Mesenchymal stem cell (in vitro differentiated cells and primary cell): ENCODE results near the gene TMCO4.

ENCODE experiments used
- DNase-seq: peaks from one replicate; pipeline ENCODE4 v3.0.0-alpha.2; 2013
- H2AFZ ChIP-seq: one replicate; pipeline ENCODE4 v1.6.1; 2013; ENCODE audit warnings: low read depth, mild to moderate bottlenecking, control low read depth, inconsistent platforms, low read length, moderate library complexity
- H2AK5ac ChIP-seq: 2 replicates; pipeline ENCODE4 v1.6.1; 2013; ENCODE audit warnings: low read length, moderate library complexity, mild to moderate bottlenecking, inconsistent platforms; ENCODE audit not compliant: severe bottlenecking
- H2BK120ac ChIP-seq: one replicate; pipeline ENCODE4 v1.6.1; 2013; ENCODE audit warnings: low read depth, mild to moderate bottlenecking, inconsistent platforms, low read length, moderate library complexity
- H2BK12ac ChIP-seq, 2 experiments: one replicate each; pipeline ENCODE4 v1.6.1; 2013; ENCODE audit warnings: inconsistent platforms in 2 of 2, low read length in 2 of 2, mild to moderate bottlenecking in 2 of 2, moderate library complexity in 2 of 2, control low read depth in 1 of 2
- H2BK15ac ChIP-seq: one replicate; pipeline ENCODE4 v1.6.1; 2013; ENCODE audit warnings: mild to moderate bottlenecking, low read depth, inconsistent platforms; ENCODE audit not compliant: poor library complexity, severe bottlenecking
- H2BK5ac ChIP-seq: 2 replicates; pipeline ENCODE4 v1.6.1; 2013; ENCODE audit warnings: low read depth, mild to moderate bottlenecking, low read length, control low read depth, inconsistent platforms; ENCODE audit not compliant: poor library complexity, severe bottlenecking
- H3K14ac ChIP-seq, 2 experiments: one replicate each; pipeline ENCODE4 v1.6.1; 2013; ENCODE audit warnings: inconsistent platforms in 2 of 2, low read length in 2 of 2, control low read depth in 1 of 2, mild to moderate bottlenecking in 1 of 2, moderate library complexity in 1 of 2
- H3K18ac ChIP-seq, 2 experiments: one replicate each; pipeline ENCODE4 v1.6.1; 2013; ENCODE audit warnings: inconsistent platforms in 2 of 2, low read length in 2 of 2, control low read depth in 1 of 2, low read depth in 1 of 2, mild to moderate bottlenecking in 1 of 2
- H3K23ac ChIP-seq, 2 experiments: one replicate each; pipeline ENCODE4 v1.6.1; 2013; ENCODE audit warnings: inconsistent platforms in 2 of 2, low read length in 2 of 2, mild to moderate bottlenecking in 2 of 2, moderate library complexity in 2 of 2, control low read depth in 1 of 2
- H3K27ac ChIP-seq: 2 replicates; pipeline ENCODE4 v1.5.1; 2013; ENCODE audit warnings: mild to moderate bottlenecking, moderate library complexity, low read length, control low read depth, inconsistent platforms; ENCODE audit not compliant: poor library complexity, severe bottlenecking
- H3K27me3 ChIP-seq, 2 experiments: 2 replicates each; pipeline versions ENCODE4 v1.6.1 to v1.7.0; 2013; ENCODE audit warnings: low read length in 2 of 2, mild to moderate bottlenecking in 2 of 2, moderate library complexity in 2 of 2, control low read depth in 1 of 2, inconsistent platforms in 1 of 2; ENCODE audit not compliant: control insufficient read depth in 1 of 2, insufficient read depth in 1 of 2
- H3K36me3 ChIP-seq, 2 experiments: 2 replicates each; pipeline versions ENCODE4 v1.6.1 to v1.7.0; 2013; ENCODE audit warnings: low read length in 2 of 2, control low read depth in 1 of 2, inconsistent platforms in 1 of 2, low read depth in 1 of 2, mild to moderate bottlenecking in 1 of 2; ENCODE audit not compliant: insufficient read depth in 2 of 2, control insufficient read depth in 1 of 2
- H3K4ac ChIP-seq, 2 experiments: one replicate each; pipeline ENCODE4 v1.6.1; 2013; ENCODE audit warnings: inconsistent platforms in 2 of 2, low read length in 2 of 2, mild to moderate bottlenecking in 2 of 2, moderate library complexity in 2 of 2, control low read depth in 1 of 2, low read depth in 1 of 2
- H3K4me1 ChIP-seq: 2 replicates; pipeline ENCODE4 v1.6.1; 2013; ENCODE audit warnings: low read depth, low read length, control low read depth; ENCODE audit not compliant: control insufficient read depth, insufficient read depth
- H3K4me2 ChIP-seq: 2 replicates; pipeline ENCODE4 v1.6.1; 2013; ENCODE audit warnings: low read length, mild to moderate bottlenecking, inconsistent platforms; ENCODE audit not compliant: poor library complexity, severe bottlenecking
- H3K4me3 ChIP-seq, 2 experiments: 2 replicates each; pipeline versions ENCODE4 v1.5.1 to v1.7.0; 2013; ENCODE audit warnings: low read length in 2 of 2, mild to moderate bottlenecking in 2 of 2, control low read depth in 1 of 2, low read depth in 1 of 2; ENCODE audit not compliant: insufficient read depth in 1 of 2
- H3K79me1 ChIP-seq: replicated peaks from 2 replicates; pipeline ENCODE4 v1.6.1; 2013; ENCODE audit warnings: mild to moderate bottlenecking, control low read depth, low read length, inconsistent platforms; ENCODE audit not compliant: poor library complexity, severe bottlenecking
- H3K9ac ChIP-seq: 2 replicates; pipeline ENCODE4 v1.7.0; 2013; ENCODE audit warnings: mild to moderate bottlenecking, low read length, moderate library complexity
- H3K9me3 ChIP-seq: 2 replicates; pipeline ENCODE4 v1.7.0; 2013; ENCODE audit warnings: mild to moderate bottlenecking, low read length; ENCODE audit not compliant: control insufficient read depth
- H4K8ac ChIP-seq: one replicate; pipeline ENCODE4 v1.6.1; 2013; ENCODE audit warnings: inconsistent platforms, mild to moderate bottlenecking, low read length, moderate library complexity
- H4K91ac ChIP-seq: one replicate; pipeline ENCODE4 v1.6.1; 2013; ENCODE audit warnings: mild to moderate bottlenecking, low read length, inconsistent platforms
- WGBS: methylation state at CpG from one replicate; pipeline ENCODE4 v1.1.7; 2013; ENCODE audit warnings: mixed read lengths; 5-methylcytosine and 5-hydroxymethylcytosine counted together

Gene TMCO4

DNA sequence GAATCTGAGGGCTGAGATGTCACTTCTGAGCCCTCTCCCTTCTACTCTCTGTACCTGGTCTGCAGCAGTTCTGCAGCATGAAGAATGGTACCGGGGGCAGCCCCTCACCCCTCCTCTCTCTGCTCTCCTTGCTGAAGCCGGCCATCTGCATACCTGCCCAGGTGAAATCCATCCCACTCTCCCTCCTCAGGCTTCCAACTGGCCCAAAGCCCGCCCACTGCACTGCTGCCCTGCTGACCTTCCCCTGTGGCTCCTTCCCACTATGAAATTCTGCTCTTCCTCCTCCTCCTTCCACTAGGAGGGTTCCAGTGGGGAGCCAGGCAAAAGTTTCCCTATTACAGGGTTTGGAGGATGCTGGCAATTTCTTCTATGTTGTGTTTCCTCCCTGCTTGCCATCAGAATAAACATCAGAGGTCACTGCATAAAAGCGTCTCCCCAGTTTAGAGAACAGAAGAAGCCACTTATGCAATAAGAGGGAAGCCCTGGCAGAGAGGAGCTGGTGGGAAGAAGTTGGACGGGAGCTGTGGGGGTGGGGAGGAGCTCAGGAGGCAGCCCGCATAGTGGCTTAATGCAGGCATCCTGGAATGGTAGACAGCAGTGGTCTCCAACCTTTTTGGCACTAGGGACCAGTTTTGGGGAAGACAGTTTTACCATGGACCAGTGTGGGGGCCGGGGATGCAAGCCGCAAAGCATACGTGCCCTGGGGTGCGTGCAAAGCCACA is 30.3 kb downstream of the TMCO4 start:
- H3K36me3 ChIP-seq: peaks cover 19 to 25% of the 10 kb centered on the region in 2 experiments
- no peak overlapping the region for H2BK12ac ChIP-seq
- no peak overlapping the region for H2AK5ac ChIP-seq
- DNase-seq: peak; percentile 8
- peak overlapping the region in 1 of 2 experiments; percentile 18 for H3K14ac ChIP-seq
- H3K27ac ChIP-seq: peak overlapping the region; percentile 73
- H2BK15ac ChIP-seq: no peak overlapping the region
- H4K91ac ChIP-seq: no peak overlapping the region
- H3K4ac ChIP-seq: no peak overlapping the region
- peak overlapping the region in 1 of 2 experiments; percentile 14 for H3K18ac ChIP-seq
- H4K8ac ChIP-seq: no peak overlapping the region
- no peaks in the 10 kb centered on the region for H3K79me1 ChIP-seq
- no peak overlapping the region for H2BK120ac ChIP-seq
- no peak overlapping the region for H3K23ac ChIP-seq
- no peak overlapping the region for H2AFZ ChIP-seq
- no peak overlapping the region for H3K4me2 ChIP-seq
- no peak overlapping the region for H3K9ac ChIP-seq
- WGBS: 77% methylated on average over 10 of the region's 10 CpGs
- H3K4me1 ChIP-seq: peaks cover 34% of the 10 kb centered on the region
- no peaks in the 10 kb centered on the region for H3K9me3 ChIP-seq
- H3K4me3 ChIP-seq: no peak overlapping the region
- H2BK5ac ChIP-seq: no peak overlapping the region
- H3K27me3 ChIP-seq: no peaks in the 10 kb centered on the region

DNA sequence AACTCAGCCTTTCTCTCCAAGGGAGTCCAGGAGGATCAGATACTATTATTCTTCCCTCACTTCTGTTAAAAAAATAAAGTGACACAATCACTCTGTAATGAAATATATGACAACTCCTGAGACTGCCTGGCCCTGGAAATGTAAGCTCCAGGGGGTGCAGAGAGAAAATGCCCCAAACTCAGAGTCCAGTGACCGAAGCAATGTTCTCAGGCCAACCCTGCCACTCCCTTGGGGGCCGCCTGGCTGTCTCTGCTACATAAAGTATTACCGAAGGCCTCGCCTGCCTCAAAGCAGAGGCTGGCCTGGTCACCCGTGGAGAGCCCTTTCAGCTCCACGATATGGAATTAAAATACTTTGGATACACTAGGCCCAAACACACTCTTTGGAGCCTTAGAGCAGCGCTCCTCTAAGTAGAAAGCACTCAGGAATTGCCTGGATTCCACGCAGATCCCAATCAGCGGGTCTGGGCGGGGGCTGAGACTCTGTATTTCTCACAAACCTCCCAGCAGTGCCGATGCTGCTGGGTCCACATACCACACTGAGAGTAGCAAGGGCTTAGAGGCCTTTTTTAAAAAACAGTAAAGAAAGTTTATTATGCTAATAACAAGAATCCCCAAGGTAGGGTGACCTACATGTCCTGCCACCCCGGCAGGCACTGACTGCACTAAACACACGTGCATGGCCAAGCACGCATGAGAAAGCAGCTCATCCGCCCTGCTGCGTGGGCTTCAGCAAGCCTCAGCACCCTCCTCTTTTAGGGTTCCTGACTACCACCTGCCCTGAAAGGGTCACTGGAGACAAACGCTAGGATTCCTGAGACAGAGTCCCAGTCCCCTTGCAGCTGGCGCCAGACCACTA is 31.1 kb downstream of the TMCO4 start:
- Histone ChIP-seq H3K14ac (no peak overlapping the region), H3K9ac (no peak overlapping the region), H3K4me3 (no peak overlapping the region), H3K4me1 (peaks cover 35% of the 10 kb centered on the region), H3K9me3 (no peaks in the 10 kb centered on the region), H2BK120ac (no peak overlapping the region), H3K27me3 (no peaks in the 10 kb centered on the region), H2AFZ (no peak overlapping the region), H2AK5ac (no peak overlapping the region), H3K4ac (no peak overlapping the region), H3K79me1 (no peaks in the 10 kb centered on the region), H2BK12ac (no peak overlapping the region), H3K23ac (no peak overlapping the region), H3K27ac (peak overlapping the region; percentile 73), H2BK15ac (peak overlapping the region; percentile 55), H4K8ac (no peak overlapping the region), H3K36me3 (peaks cover 17 to 19% of the 10 kb centered on the region in 2 experiments), H3K4me2 (no peak overlapping the region), H4K91ac (no peak overlapping the region), H3K18ac (peak overlapping the region in 1 of 2 experiments; percentile 14), H2BK5ac (no peak overlapping the region)
- DNase-seq: no peak
- WGBS: 84% methylated on average over 18 of the region's 18 CpGs

- Histone ChIP-seq H2AK5ac (peak overlapping the region; percentile 40), H3K36me3 (peaks cover 0 to 13% of the 10 kb centered on the region in 2 experiments), H3K79me1 (peaks cover 2% of the 10 kb centered on the region), H3K18ac (no peak overlapping the region), H2BK120ac (no peak overlapping the region), H2BK5ac (peak overlapping the region; percentile 33), H3K4ac (no peak overlapping the region), H3K27ac (peak overlapping the region; percentile 87), H3K27me3 (no peaks in the 10 kb centered on the region), H2AFZ (no peak overlapping the region), H4K8ac (no peak overlapping the region), H3K23ac (no peak overlapping the region), H4K91ac (no peak overlapping the region), H3K9ac (no peak overlapping the region), H3K4me1 (peaks cover 37% of the 10 kb centered on the region), H3K9me3 (no peaks in the 10 kb centered on the region), H3K4me3 (no peak overlapping the region), H3K14ac (no peak overlapping the region), H2BK15ac (no peak overlapping the region), H2BK12ac (no peak overlapping the region), H3K4me2 (no peak overlapping the region)
- 4% methylated on average over 10 of the region's 10 CpGs for WGBS
- DNase-seq: peak; percentile 88
Observed at GRCh38 chr1:19765623-19766022, 34.1 kb downstream of the TMCO4 start.

DNA sequence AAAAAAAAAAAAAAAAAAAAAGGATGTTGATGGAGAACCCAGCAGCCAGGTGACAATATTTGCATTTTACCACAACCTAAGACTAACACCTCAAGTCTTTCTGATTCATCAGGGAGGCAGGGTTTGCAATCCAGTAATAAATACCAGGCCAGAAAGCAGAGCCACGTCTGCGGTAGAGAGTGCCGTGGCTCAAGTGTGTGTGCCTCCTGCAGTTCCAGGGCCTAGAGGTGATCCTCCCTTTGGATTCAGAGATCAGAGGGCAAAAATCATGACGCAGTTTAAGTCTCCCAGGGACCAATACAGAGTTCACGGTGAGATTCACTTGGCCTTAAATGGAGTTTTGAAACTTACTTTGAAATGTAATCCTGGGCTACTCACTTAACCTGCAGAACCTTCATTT is 34.9 kb downstream of the TMCO4 start:
- Histone ChIP-seq H3K27ac (peak overlapping the region; percentile 87), H3K4ac (no peak overlapping the region), H3K9me3 (no peaks in the 10 kb centered on the region), H3K14ac (no peak overlapping the region), H3K23ac (no peak overlapping the region), H3K4me1 (peaks cover 37% of the 10 kb centered on the region), H2BK12ac (no peak overlapping the region), H2AK5ac (no peak overlapping the region), H2BK5ac (peak overlapping the region; percentile 33), H3K27me3 (no peaks in the 10 kb centered on the region), H4K8ac (no peak overlapping the region), H2BK120ac (no peak overlapping the region), H3K4me2 (no peak overlapping the region), H3K18ac (no peak overlapping the region), H3K4me3 (no peak overlapping the region), H3K79me1 (peaks cover 2% of the 10 kb centered on the region), H3K36me3 (peaks cover 0 to 7% of the 10 kb centered on the region in 2 experiments), H2AFZ (no peak overlapping the region), H4K91ac (no peak overlapping the region), H3K9ac (no peak overlapping the region), H2BK15ac (no peak overlapping the region)
- WGBS: 86% methylated on average over 5 of the region's 5 CpGs
- DNase-seq: no peak
